ENCODE data around the gene TP53AIP1. TPM values are rescaled to one million over a fixed set of nuclear protein-coding genes. Genes with fewer than 3 reads are reported as not detected.

TP53AIP1 gene
- total RNA-seq, 1 experiment from 2014 or later, result 2.3 TPM

GRCh38 chr11:128933481-128934178 lies 9.0 kb downstream of the TP53AIP1 start:
- ChIA-PET CTCF (no interaction called here), POLR2A (ENCODE audit: low non-redundant PET) (no interaction called here)
- Histone ChIP-seq H3K27me3 (replicated peaks; ENCODE audit: insufficient read depth, low read depth, low read length, poor library complexity) (no peaks in the 10 kb centered on the region), H3K36me3 (ENCODE audit: insufficient read depth, low read length, poor library complexity, severe bottlenecking) (no peaks in the 10 kb centered on the region), H3K27ac (ENCODE audit: low read depth, low read length, poor library complexity, severe bottlenecking) (no peak overlapping the region), H3K4me1 (ENCODE audit: insufficient read depth, low read length, poor library complexity, severe bottlenecking) (peaks cover 6% of the 10 kb centered on the region), H3K4me3 (ENCODE audit: low read depth, low read length, poor library complexity, severe bottlenecking) (no peak overlapping the region), H3K9me3 (ENCODE audit: low read depth, low read length, poor library complexity, severe bottlenecking) (no peaks in the 10 kb centered on the region)
- TF ChIP-seq EZH2 (IDR thresholded peaks at IDR 0.05; ENCODE audit: borderline replicate concordance, low read depth, low read length, poor library complexity, severe bottlenecking) (no peak), CTCF (conservative IDR thresholded peaks at IDR 0.05; ENCODE audit: low read depth, low read length) (no peak)
- no TSS peak for BruUV-seq (replicated peaks)
- DNase-seq (ENCODE audit: low spot score), result no peak
- intact Hi-C loops (cut with micrococcal nuclease; ENCODE audit: unreplicated experiment), result no loop called here

GRCh38 chr11:128931668-128932067 lies 11.0 kb downstream of the TP53AIP1 start:
- intact Hi-C loops (cut with micrococcal nuclease; ENCODE audit: unreplicated experiment), result no loop called here
- H3K4me1 ChIP-seq (ENCODE audit: insufficient read depth, low read length, poor library complexity, severe bottlenecking), result peaks cover 6% of the 10 kb centered on the region
- no TSS peak for BruUV-seq (replicated peaks)
- no peaks in the 10 kb centered on the region for H3K9me3 ChIP-seq (ENCODE audit: low read depth, low read length, poor library complexity, severe bottlenecking)
- H3K27ac ChIP-seq (ENCODE audit: low read depth, low read length, poor library complexity, severe bottlenecking), result no peak overlapping the region
- ChIA-PET POLR2A (ENCODE audit: low non-redundant PET) (no interaction called here), CTCF (no interaction called here)
- no peaks in the 10 kb centered on the region for H3K36me3 ChIP-seq (ENCODE audit: insufficient read depth, low read length, poor library complexity, severe bottlenecking)
- H3K27me3 ChIP-seq (replicated peaks; ENCODE audit: insufficient read depth, low read depth, low read length, poor library complexity), result no peaks in the 10 kb centered on the region
- H3K4me3 ChIP-seq (ENCODE audit: low read depth, low read length, poor library complexity, severe bottlenecking), result no peak overlapping the region
- DNase-seq (ENCODE audit: low spot score), result no peak
- TF ChIP-seq CTCF (conservative IDR thresholded peaks at IDR 0.05; ENCODE audit: low read depth, low read length) (no peak), EZH2 (IDR thresholded peaks at IDR 0.05; ENCODE audit: borderline replicate concordance, low read depth, low read length, poor library complexity, severe bottlenecking) (no peak)

- POLR2A ChIA-PET (ENCODE audit: low non-redundant PET), result no interaction called here
- TF ChIP-seq CTCF (conservative IDR thresholded peaks at IDR 0.05; ENCODE audit: low read depth, low read length), result no peak
- TF ChIP-seq EZH2 (IDR thresholded peaks at IDR 0.05; ENCODE audit: borderline replicate concordance, low read depth, low read length, poor library complexity, severe bottlenecking), result no peak
- no TSS peak for BruUV-seq (replicated peaks)
- Histone ChIP-seq H3K9me3 (ENCODE audit: low read depth, low read length, poor library complexity, severe bottlenecking) (no peaks in the 10 kb centered on the region), H3K27ac (ENCODE audit: low read depth, low read length, poor library complexity, severe bottlenecking) (no peak overlapping the region), H3K36me3 (ENCODE audit: insufficient read depth, low read length, poor library complexity, severe bottlenecking) (no peaks in the 10 kb centered on the region), H3K4me3 (ENCODE audit: low read depth, low read length, poor library complexity, severe bottlenecking) (no peak overlapping the region), H3K27me3 (replicated peaks; ENCODE audit: insufficient read depth, low read depth, low read length, poor library complexity) (no peaks in the 10 kb centered on the region), H3K4me1 (ENCODE audit: insufficient read depth, low read length, poor library complexity, severe bottlenecking) (peaks cover 9% of the 10 kb centered on the region)
- no peak for DNase-seq (ENCODE audit: low spot score)
- CTCF ChIA-PET, result no interaction called here
- intact Hi-C loops (cut with micrococcal nuclease; ENCODE audit: unreplicated experiment), result no loop called here
Observed at GRCh38 chr11:128931066-128931465, 11.6 kb downstream of the TP53AIP1 start.

Measured in A673 (cell line).